GM21515 (cell line): ENCODE results near the gene AGBL5.
A peak's percentile ranks its signal among the peaks of the same experiment; 100 is the strongest.

Source experiments
- ATAC-seq: cut with Tn5 transposase; IDR thresholded peaks from one replicate; pipeline ENCODE4 v1.9.1; 2021; ENCODE audit not compliant: unreplicated experiment

The AGBL5 gene, protein sequence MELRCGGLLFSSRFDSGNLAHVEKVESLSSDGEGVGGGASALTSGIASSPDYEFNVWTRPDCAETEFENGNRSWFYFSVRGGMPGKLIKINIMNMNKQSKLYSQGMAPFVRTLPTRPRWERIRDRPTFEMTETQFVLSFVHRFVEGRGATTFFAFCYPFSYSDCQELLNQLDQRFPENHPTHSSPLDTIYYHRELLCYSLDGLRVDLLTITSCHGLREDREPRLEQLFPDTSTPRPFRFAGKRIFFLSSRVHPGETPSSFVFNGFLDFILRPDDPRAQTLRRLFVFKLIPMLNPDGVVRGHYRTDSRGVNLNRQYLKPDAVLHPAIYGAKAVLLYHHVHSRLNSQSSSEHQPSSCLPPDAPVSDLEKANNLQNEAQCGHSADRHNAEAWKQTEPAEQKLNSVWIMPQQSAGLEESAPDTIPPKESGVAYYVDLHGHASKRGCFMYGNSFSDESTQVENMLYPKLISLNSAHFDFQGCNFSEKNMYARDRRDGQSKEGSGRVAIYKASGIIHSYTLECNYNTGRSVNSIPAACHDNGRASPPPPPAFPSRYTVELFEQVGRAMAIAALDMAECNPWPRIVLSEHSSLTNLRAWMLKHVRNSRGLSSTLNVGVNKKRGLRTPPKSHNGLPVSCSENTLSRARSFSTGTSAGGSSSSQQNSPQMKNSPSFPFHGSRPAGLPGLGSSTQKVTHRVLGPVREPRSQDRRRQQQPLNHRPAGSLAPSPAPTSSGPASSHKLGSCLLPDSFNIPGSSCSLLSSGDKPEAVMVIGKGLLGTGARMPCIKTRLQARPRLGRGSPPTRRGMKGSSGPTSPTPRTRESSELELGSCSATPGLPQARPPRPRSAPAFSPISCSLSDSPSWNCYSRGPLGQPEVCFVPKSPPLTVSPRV

DNA sequence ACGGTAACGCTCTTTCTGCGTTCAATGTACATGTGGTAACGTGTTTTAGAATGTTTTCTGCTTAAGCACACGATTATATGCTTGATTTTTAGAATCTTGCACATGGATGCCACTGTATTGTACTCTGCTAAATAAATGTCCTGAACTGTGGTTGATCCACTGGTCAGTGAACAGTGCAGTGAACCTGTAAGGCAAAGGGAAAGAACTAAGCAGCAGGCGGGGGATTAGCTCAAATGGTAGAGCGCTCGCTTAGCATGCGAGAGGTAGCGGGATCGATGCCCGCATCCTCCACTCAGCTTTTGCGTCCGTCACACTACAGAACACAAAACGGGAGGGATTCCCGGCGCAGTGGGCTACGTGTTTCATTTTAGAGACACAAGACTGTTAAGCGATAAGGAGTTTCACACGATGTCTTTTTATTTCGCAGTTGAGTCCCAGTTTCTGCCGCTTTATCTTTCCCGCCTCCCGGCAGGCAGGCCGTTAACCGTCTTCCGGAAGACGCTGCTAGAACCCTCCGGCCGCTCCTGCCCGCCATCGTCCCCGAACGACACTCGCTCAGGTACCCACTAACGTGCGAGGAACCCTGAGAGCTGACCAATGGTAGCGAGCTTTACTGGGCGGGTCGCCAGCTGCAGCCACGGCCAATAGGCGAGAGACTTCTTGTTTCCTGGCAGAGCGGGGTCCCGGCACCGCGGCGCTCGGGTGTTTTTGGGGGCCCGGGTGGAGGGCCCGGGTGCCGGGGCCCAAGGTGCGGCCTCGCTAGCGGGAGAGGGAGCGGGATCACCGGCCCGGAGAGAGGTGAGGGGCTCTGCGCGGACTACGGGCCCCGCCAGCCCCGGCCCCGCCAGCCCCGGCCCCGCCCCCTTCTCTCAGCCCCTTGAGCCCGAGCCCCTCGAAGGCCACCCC is at the start of gene AGBL5:
TSS of gene AGBL5 (plus strand) at position 673 of the 906 bp plus-strand sequence. CDS start 1,291 bp downstream, outside the sequence.
- ATAC-seq: peak; percentile 68

- no peak for ATAC-seq
Measured at GRCh38 chr2:27001950-27002349, 49.5 kb upstream of the AGBL5 start.

DNA sequence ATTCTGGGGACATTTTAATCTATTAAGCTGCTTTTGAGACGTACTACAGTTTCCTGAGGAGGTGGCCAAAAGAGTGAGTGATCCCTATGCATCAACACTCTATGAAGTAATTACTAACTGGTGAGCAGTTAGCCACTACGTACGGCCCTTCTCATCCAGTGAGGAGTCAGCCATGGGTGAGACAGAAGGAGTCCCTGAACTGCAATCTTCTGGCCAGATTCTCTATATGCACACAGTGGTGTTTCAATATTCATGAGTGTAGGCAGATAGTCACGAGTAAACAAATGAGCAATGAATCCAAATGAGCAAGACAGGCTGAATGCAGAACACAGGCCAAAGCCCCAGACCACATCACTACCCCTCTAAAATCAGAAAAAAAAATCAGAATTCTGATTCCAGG is 48.5 kb upstream of the AGBL5 start:
- ATAC-seq: no peak

DNA sequence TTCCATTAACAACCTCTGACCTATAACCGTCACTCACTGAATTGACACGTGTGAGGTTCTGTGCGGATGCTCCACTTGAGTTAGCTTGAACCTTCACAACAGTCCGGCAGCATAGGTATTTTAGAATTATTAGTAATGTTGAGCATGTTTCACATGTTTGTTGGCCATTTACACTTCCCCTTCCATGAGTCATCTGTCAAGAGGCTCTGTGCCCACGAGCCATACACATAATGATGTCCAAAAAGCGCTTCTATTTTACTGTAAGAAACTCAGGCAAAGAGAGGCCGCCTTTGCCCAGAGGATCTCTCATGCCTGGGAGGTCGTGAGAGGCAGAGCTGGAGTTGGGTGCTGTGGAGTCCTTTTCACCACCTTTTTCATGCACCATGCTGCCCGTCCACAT is 47.6 kb upstream of the AGBL5 start:
- ATAC-seq: no peak

DNA sequence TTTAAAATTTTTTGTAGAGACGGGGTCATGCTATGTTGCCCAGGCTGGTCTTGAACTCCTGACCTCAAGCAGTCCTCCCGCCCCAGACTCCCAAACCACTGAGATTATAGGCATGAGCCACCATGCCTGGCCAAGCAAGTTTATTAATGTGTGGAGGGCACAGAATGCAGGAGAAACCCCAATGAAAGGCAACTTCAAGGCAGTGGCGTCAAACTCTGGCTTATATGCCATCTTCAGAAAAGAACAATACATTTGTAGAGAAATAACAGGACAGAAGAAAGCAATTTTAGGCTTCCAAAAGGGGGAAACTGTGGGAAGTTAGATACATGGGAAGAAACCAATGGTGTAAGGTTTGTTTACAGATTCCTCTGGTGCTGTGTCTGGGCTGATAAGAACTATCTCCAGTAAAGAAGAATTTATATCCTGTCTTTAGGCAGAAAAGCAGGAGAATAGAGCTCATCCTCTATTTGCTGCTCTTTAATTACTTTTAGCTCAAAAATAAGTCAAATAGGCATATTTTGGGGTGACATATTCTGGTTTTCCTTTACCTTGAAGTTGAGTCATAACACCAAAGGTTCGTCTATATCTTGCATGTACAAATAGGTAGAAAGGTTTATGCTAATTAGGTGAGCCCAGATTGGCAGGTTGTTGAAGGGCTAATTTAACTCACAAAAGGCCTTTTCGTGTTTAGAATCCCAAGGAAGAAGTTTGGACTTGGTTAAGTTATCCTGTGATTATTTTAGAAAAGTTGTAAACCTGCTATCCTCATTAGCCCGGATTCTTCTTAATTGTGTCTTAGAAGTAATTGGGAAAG is 44.7 kb upstream of the AGBL5 start:
- ATAC-seq: no peak

- ATAC-seq: no peak
Measured at GRCh38 chr2:27007416-27008374, 43.8 kb upstream of the AGBL5 start.

GRCh38 chr2:27008678-27009077 is 42.8 kb upstream of the AGBL5 start:
- ATAC-seq: no peak

DNA sequence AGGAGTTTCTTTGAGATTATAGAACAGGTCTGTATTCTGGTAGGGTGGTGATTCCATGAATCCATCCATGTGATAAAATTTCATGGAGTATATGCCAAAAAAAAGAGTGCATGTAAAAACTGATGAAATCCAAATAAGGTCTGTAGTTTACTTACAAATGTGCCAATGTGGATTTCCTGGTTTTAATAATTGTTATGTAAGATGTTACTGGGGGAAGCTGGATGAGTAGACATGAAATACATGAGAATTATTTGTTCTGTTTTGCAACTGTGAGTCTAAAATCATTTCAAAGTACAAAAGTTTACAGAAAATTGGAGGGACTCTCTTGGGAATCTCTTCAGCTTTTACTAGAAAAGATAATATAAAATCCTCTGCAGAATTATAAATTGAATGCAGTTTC is 42.4 kb upstream of the AGBL5 start:
- ATAC-seq: no peak

DNA sequence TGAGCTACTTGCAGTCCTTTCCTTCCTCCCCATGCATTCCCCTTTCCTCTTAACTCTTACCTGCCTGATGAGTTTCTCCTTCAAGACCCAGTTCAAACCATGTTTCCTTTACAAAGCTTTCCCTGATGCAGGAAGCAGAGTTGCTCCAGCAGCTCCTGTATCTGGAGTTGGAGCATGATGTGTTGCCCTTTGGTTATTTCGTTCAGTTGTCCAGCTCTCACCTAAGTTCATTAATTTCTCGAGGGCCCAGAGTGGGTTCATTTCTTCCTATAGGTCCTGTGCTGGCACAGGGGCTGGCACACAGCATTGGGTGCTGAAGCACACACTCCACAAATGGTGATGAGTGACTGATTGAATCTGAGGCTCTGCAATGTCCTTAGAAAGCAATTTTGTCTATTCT is 41.8 kb upstream of the AGBL5 start:
- no peak for ATAC-seq

GRCh38 chr2:27010139-27010538 is 41.3 kb upstream of the AGBL5 start:
- no peak for ATAC-seq

- ATAC-seq: no peak
Measured at GRCh38 chr2:27013738-27014137, 37.7 kb upstream of the AGBL5 start.

DNA sequence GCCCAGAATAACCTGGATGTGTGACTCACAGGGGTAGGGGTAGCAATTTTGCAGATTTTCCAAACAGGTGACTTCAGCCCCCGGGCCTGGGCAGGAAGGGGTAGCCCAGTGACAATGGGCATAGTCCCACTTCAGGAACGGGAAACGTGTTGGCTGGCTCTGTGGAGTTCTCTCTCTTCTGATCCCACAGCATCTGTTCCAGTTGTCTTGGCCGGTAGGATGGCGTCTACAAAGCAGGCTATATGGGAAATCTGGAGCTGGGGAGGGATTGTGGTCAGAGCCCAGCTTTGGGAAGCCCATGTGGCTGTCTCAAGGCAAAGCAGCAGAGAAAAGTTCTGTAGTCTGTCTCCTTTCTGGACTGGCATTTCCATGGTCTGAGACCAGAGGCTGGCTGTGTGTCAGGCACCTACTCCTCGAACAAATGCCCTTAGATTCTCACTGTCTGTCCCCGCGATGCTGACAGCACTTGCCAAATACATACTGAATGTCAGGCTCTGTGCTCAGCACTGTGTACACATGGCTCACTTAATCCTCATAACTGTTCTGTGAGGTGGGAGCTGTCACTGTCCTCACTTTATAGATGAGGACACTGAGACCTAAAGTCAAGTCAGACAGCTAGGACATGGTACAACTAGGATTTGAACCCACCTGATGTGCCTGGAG is 36.6 kb upstream of the AGBL5 start:
- ATAC-seq: no peak

- no peak for ATAC-seq
Measured at GRCh38 chr2:27016801-27017325, 34.6 kb upstream of the AGBL5 start.

DNA sequence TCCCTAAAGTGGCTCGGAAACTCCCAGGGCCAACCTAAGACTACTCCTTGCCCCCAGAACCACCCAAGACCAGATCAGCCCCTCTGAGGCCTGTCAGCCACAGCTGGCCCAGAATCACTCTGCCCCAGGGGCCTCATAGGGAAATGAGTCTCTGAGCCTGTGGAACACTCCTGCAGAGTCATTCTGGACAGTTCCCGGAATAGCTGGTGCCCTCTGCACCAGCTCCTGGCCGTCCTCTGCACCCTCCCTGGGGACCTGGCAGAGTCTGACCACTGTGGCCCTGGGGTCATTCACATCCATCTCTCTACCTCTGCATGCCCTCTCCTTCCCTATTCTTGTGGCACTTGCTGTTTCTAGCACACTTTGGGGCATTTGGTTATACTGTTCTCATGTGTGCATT is 33.3 kb upstream of the AGBL5 start:
- no peak for ATAC-seq

- no peak for ATAC-seq
Measured at GRCh38 chr2:27019459-27019858, 32.0 kb upstream of the AGBL5 start.

- ATAC-seq: no peak
Measured at GRCh38 chr2:27019931-27020855, 31.3 kb upstream of the AGBL5 start.
